ENCODE data around the gene USP9X.
"Not testable (repeated sequence)": the region's sequence is repeated elsewhere in the genome, so short reads cannot be mapped to it uniquely, and the experiment has no call there.

Gene USP9X

DNA sequence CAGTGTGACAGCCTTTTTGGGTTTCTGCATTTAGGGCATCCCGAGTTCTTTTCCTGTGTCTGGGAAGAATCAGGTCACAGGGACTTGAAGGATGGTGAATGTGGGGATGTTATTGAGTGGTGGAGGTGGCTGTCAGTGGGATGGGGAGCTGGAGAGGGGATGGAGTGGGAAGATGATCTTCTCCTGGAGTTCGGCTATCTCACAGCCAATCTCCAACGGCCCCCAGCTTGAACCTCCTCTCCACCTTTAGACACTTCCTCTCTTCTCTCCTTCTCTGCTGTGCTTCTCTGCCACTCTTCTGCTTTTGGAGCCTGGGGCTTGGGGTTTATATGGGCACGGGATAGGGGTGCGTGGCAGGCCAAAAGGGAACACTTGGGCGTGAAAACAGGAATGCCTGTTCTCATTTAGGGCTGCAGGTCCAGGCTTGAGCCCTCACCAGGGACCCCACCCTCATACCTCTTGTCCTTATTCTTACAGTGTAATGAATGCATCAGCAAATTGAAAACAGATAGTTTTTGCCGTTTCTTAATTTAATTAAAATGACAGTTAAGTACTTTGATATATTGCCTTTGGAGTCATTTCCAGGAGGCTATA lies 37.5 kb downstream of the USP9X start:
- DNase-seq (ENCODE audit: low read depth in 3 of 3) = no peak

DNA sequence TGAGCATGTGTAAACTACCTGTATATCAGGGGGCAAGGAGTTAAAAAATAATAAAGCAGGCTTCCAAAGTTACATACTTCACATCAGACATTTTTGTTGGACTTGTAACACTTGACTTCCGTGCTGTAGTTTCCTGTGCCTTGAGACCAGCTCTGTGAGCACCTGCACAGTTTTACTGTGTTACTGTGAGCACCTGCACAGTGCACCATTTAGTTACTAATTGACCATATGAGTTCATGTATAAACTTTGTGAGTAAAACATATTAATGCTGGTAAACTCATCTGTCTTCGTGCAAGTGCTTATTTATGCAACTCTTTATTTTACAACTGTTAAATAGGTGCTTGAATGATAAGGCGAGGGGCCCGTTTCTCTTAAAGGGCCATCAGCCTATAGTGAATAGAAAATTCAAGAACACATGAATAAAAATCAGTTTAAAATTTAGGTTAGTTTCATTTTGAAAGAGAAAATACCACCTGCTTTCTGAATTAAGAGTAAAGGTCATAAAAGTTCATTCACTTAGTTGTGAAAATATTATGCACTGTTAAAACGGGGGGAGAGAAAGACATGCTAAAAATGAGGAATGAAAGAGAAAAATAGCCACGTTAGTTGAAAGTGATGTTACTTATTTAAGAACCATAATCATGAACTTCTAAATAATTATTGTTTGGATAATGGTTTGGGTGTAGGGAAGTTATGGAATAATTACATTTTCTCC lies 42.4 kb downstream of the USP9X start:
- no peak for DNase-seq (ENCODE audit: low read depth in 3 of 3)

GRCh38 chrX:41128955-41129354 lies 43.7 kb downstream of the USP9X start:
- no peak for DNase-seq (ENCODE audit: low read depth in 3 of 3)

GRCh38 chrX:41131766-41132165 lies 46.5 kb downstream of the USP9X start:
- DNase-seq (ENCODE audit: low read depth in 3 of 3) = no peak

DNA sequence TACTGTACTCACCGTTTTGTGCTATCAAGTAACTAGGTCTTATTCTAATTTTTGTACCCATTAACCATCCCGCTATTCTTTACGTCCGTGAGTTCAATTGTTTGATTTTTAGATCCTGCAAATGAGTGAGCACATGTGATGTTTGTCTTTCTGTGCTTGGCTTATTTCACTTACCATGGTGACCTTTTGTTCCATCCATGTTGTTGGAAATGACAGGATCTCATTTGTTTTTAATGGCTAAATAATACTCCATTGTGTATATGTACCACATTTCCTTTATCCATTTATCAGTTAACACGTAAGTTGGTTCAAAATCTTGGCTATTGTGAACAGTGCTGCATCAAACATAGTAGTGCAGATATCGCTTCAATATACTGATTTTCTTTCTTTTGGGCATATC lies 48.3 kb downstream of the USP9X start:
- DNase-seq (ENCODE audit: low read depth in 3 of 3) = no peak

GRCh38 chrX:41137589-41137988 lies 52.3 kb downstream of the USP9X start:
- no peak for DNase-seq (ENCODE audit: low read depth in 3 of 3)

DNA sequence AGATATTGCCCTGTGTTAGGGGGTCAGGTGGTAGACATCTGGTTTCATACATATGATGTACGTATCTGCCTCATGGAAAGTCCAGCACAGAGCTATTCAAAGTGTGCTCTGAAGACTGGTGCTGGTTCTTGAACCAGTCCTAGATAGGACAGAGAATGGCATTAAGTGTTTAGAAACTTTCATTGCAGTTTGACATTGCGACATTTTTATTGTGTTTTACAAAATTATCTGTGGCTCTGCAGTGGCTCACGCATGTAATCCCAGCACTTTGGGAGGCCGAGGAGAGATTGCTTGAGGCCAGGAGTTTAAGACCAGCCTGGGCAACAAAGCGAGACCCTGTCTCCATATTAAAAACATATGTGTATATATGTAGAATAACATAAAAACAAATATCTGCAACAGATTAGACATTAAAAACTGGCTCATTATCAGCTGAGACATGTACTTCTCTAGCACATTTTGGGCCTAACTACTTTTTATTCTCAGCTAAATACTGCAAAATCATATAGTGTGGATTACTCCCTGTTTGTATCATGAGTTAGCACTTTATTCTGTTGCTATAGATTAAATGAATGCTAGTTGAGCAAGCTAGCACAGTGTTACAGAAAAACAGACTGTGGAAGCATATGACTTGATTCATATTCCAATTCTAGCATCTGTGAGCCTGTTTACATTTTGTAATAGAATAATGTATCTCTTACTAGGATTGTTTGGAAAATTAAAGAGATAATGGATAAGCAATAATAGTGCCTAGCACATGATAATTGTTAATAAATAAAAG lies 57.1 kb downstream of the USP9X start:
- no peak for DNase-seq (ENCODE audit: low read depth in 3 of 3)

GRCh38 chrX:41144873-41145272 lies 59.6 kb downstream of the USP9X start:
- no peak for DNase-seq (ENCODE audit: low read depth in 3 of 3)

- no peak for DNase-seq (ENCODE audit: low read depth in 3 of 3)
Observed at GRCh38 chrX:41145920-41146608, 60.8 kb downstream of the USP9X start.

DNA sequence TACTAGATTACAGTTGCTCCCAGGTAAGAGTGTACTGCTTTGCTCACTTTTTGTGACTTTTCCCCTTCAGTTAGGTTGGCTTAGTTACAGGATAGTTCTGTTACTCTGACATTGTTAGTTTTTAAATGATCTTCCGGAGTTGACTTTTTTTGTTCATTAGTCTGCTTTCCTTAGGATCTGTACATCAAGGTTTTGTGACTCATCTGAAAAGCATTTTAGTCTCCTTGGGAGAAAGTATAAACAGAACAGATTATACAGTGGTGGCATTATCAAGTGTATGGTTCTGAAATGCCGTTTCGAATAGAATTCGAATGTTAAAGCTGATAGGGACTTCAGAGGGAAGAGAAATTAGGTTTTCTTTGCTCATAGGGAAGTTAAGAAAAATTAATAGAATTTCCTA lies 63.3 kb downstream of the USP9X start:
- DNase-seq (ENCODE audit: low read depth in 3 of 3) = no peak

GRCh38 chrX:41150043-41150442 lies 64.8 kb downstream of the USP9X start:
- DNase-seq (ENCODE audit: low read depth in 3 of 3) = no peak

DNA sequence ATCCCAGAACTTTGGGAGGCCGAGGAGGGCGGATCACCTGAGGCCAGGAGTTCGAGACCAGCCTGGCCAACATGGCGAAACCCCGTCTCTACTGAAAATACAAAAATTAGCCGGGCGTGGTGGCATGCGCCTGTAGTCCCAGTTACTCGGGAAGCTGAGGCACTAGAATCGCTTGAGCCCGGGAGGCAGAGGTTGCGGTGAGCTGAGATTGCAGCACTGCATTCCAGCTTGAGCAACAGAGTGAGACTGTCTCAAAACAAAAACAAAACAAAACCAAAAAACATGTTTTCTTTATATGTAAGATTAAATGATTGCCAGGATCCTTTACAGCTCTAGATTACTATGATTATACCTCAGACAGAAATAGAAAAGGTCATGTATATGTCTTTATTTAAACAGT lies 66.5 kb downstream of the USP9X start:
- not testable (repeated sequence) for DNase-seq (ENCODE audit: low read depth in 3 of 3)

GRCh38 chrX:41152221-41152620 lies 67.0 kb downstream of the USP9X start:
- no peak for DNase-seq (ENCODE audit: low read depth in 3 of 3)

DNA sequence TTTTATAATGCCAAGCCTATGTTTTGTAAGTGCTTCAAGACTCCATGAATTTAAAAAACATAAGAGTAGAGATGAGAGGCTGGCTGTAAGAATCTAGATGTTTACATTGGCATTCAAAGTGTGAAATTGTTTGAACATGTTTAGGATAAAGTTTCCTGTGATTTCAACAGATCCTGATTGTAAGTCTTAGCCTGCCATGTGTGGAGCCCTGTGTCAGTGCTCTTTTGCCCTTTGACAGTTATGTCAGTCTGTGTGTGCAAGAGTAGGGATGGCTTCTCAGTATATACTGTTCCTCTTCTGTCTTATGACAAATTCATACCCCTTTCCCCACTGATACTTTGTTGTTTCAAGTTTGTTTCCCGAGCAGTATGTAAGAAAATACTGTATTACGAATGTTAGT lies 68.2 kb downstream of the USP9X start:
- DNase-seq (ENCODE audit: low read depth in 3 of 3) = no peak

DNA sequence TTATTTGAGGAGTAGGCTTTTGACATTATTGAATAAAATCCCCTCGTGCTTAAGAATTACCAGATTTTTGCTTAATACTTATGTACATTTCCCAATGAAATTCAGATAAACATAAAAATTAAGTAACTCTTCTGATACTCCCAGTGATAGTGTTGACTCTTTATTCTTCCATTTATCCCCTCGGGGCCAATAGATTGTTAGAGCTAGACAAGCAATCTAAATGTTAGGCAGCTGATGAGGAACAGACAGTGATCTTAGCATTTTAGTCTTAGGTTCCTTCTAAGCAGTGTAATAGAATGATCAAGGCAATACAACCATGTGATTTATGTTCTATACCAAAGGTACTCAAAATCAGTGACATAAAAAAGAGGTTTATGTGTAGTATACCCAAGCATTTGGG lies 68.7 kb downstream of the USP9X start:
- no peak for DNase-seq (ENCODE audit: low read depth in 3 of 3)

GRCh38 chrX:41164449-41164848 lies 79.2 kb downstream of the USP9X start:
- DNase-seq (ENCODE audit: low read depth in 3 of 3) = no peak

GRCh38 chrX:41167888-41168287 lies 82.6 kb downstream of the USP9X start:
- no peak for DNase-seq (ENCODE audit: low read depth in 3 of 3)

- DNase-seq (ENCODE audit: low read depth in 3 of 3) = no peak
Observed at GRCh38 chrX:41176263-41176662, 91.0 kb downstream of the USP9X start.

DNA sequence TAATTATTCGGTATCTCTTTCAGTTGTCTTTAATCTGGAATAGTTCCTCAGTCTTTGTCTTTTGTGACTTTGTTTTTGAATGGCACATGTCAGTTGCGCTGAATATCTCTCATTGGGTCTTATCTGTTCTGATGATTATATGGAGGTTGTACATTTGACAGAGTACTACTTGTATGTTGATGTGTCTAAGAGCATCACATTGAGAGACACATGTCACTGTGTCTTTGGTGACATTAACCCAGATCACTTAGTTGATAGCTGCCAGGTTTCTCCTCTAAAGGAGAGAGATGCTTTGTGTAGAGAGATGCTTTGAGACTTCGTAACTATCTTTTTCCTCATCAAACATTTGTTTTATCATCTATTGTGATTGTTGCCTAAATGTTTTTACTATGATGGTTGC lies 92.1 kb downstream of the USP9X start:
- DNase-seq (ENCODE audit: low read depth in 3 of 3) = no peak

DNA sequence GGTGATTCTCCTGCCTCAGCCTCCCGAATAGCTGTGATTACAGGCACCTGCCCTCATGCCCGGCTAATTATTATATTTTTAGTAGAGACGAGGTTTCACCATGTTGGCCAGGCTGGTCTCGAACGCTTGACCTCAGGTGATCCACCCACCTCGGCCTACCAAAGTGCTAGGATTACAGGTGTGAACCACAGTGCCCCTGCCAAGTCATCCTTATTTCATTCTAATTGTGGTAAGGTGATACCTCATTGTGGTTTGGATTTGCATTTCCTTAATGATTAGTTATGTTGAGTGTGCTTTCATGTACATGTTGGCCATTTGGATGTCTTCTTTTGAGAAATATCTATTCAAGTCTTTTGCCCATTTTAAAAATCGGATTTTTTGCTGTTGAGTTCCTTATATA lies 93.0 kb downstream of the USP9X start:
- DNase-seq (ENCODE audit: low read depth in 3 of 3) = no peak

DNA sequence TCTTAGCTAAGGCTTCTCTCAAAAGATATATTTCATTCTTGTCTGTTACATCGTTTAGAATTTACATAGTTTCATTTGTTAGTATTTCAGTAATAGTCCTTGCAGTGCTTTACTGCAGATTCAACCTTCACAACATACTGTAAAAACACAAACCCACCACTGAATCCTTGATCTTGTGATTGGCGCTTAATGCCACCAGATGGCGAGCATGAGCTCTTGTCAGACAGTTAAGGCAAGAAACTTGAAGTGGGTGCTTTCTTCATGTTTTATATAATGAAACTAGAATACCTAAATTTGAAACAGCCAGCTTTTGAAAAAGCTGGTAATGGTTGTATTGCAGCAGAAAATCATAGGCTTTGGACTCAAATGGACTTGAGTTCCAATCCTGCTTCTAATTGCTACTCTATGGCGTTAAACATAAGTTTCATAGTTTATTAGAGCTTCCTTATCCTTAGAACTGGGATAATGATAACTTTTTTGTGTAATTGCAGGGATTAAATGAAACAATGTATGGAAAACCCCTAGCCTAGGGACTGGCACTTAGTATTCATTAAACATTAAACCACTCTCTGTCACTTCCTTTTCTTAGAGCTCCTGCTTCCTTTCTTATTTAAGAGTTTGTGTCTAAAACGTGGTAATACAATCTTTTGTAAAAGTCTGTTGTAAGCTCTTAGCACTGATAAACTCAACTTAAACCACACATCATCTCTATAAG lies 95.1 kb downstream of the USP9X start:
- DNase-seq (ENCODE audit: low read depth in 3 of 3) = peak; percentile 3 to 12 (median 5)

DNA sequence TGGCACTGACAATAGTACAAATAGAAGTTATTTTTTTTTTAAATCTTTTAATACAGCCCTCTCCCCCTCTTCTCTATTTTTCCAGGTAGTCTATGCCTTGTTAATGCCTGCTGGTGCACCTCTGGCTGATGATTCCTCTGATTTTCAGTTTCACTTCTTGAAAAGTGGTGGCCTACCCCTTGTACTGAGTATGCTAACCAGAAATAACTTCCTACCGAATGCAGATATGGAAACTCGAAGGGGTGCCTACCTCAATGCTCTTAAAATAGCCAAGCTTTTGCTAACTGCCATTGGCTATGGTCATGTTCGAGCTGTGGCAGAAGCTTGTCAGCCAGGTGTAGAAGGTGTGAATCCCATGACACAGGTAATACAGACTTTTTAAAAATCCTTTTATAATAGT lies 99.1 kb downstream of the USP9X start:
- DNase-seq (ENCODE audit: low read depth in 3 of 3) = no peak
